ENCODE results near the gene SRD5A3.

Gene SRD5A3

DNA sequence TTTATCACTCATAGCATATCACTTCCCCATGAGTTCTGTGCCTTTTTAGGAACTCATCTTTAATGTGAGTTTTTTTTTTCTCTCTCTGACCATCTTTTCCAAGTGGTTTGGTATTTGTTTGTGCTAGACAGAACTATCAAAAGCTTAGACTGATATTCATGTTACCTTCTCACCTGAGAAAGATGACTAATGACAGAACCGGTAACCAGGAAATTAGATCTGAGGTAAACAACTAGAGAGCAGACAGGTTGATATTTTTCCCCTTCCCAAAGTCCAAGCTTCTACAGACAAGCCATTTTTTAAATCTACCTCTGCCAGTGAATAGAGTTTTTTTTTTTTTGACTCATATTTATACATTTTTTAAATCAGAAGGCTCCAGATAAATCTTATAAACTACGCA, 17.0 kb upstream of the SRD5A3 start:
- Histone ChIP-seq H3K27ac (ENCODE audit: low read depth, low read length) (no peak overlapping the region), H3K9me2 (replicated peaks; ENCODE audit: control insufficient read depth, low read length) (no peaks in the 10 kb centered on the region), H3K9me3 (ENCODE audit: control insufficient read depth, insufficient read depth, low read length) (no peaks in the 10 kb centered on the region), H4K20me1 (ENCODE audit: control insufficient read depth, insufficient read depth, low read depth, low read length) (no peaks in the 10 kb centered on the region), H3K27me3 (ENCODE audit: control insufficient read depth, low read length) (peaks cover 3% of the 10 kb centered on the region; the same call in 1 of the 2 replicates), H3K4me3 (ENCODE audit: low read length) (no peak overlapping the region), H3K4me2 (ENCODE audit: low read length) (no peak overlapping the region), H3K36me3 (ENCODE audit: control insufficient read depth, low read length) (no peaks in the 10 kb centered on the region), H3K79me2 (ENCODE audit: control insufficient read depth, low read length) (no peaks in the 10 kb centered on the region), H3F3A (ENCODE audit: control insufficient read depth, insufficient read depth) (no peaks in the 10 kb centered on the region), H3K4me1 (ENCODE audit: control insufficient read depth, low read length) (peaks cover 6% of the 10 kb centered on the region)
- no peak for TF ChIP-seq CTCF (IDR thresholded peaks at IDR 0.05; ENCODE audit: low read depth, low read length, poor library complexity, severe bottlenecking)
- TF ChIP-seq EZH2phosphoT487 (IDR thresholded peaks at IDR 0.05; ENCODE audit: borderline replicate concordance, low read length): no peak

DNA sequence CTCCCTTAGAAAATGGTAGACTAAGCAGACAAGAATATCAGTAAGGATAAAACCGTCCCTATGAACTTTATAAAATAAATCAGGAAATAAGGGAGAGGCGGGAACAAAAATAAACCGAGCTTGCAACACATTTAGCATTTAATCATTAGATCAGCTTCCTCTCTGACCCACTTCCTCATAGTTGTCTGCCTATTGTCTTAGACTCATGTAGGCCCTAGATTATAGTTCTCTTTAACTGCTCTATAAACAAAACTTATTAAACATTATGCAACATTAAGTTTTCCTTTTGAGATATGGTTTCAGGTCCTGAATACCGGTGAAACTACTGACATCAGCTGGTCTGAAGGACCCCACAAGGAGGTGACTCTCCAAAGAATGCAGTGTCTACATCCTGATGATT, 15.8 kb upstream of the SRD5A3 start:
- Histone ChIP-seq H3K9me2 (replicated peaks; ENCODE audit: control insufficient read depth, low read length) (no peaks in the 10 kb centered on the region), H4K20me1 (ENCODE audit: control insufficient read depth, insufficient read depth, low read depth, low read length) (no peaks in the 10 kb centered on the region), H3K4me1 (ENCODE audit: control insufficient read depth, low read length) (peaks cover 6% of the 10 kb centered on the region), H3K4me2 (ENCODE audit: low read length) (no peak overlapping the region; the same call in 1 of the 2 replicates), H3K36me3 (ENCODE audit: control insufficient read depth, low read length) (no peaks in the 10 kb centered on the region), H3F3A (ENCODE audit: control insufficient read depth, insufficient read depth) (no peaks in the 10 kb centered on the region), H3K9me3 (ENCODE audit: control insufficient read depth, insufficient read depth, low read length) (no peaks in the 10 kb centered on the region), H3K4me3 (ENCODE audit: low read length) (no peak overlapping the region), H3K79me2 (ENCODE audit: control insufficient read depth, low read length) (no peaks in the 10 kb centered on the region), H3K27me3 (ENCODE audit: control insufficient read depth, low read length) (0 out of 2 replicates have a peak, but pooled peaks cover 3% of the 10 kb centered on the region), H3K27ac (ENCODE audit: low read depth, low read length) (no peak overlapping the region)
- no peak for TF ChIP-seq CTCF (IDR thresholded peaks at IDR 0.05; ENCODE audit: low read depth, low read length, poor library complexity, severe bottlenecking)
- TF ChIP-seq EZH2phosphoT487 (IDR thresholded peaks at IDR 0.05; ENCODE audit: borderline replicate concordance, low read length): no peak

DNA sequence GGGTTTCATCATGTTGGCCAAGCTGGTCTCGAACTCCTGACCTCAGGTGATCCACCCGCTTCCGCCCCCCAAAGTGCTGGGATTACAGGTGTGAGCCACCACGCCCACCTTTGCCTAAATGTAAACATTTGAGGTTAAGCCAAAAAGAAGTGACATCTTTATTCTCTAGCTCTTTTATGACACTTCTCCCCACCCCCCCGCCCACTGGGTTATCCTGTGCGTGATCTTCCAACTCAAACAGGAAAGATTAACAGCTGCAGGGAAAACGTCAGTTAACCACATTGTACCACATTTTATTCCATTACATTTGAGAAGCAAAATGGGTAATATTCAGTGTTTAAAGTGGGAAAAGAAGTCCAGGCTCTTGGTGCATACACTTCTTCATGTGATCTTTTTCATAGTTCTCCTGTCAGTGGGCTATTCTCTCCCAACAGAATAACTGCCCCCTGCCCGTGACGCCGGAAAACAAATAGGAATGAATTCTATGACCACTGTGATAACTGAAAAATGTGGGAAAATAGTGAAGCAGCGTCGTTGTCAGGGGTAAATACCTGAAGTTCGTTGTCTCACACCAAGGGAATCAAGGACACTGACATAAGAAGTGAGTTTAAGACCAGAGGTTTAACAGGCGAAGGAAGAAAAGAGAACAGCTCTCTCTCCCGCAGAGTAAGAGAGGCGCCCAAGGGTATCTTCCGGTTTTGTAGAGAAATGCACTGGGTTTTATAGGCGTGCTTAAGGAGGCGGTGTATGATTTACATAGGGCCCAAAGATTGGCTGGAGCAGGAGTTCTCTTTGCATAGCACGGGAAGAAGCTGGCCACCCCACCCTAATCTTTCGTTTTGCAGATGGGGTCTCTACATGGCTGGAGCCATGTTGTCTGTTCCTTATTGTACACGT, 9.7 kb upstream of the SRD5A3 start:
- Histone ChIP-seq H3K27ac (ENCODE audit: low read depth, low read length) (no peak overlapping the region), H3K4me3 (ENCODE audit: low read length) (no peak overlapping the region), H3K9me3 (ENCODE audit: control insufficient read depth, insufficient read depth, low read length) (no peaks in the 10 kb centered on the region), H3K9me2 (replicated peaks; ENCODE audit: control insufficient read depth, low read length) (no peaks in the 10 kb centered on the region), H4K20me1 (ENCODE audit: control insufficient read depth, insufficient read depth, low read depth, low read length) (no peaks in the 10 kb centered on the region), H3F3A (ENCODE audit: control insufficient read depth, insufficient read depth) (no peaks in the 10 kb centered on the region), H3K4me2 (ENCODE audit: low read length) (no peak overlapping the region), H3K36me3 (ENCODE audit: control insufficient read depth, low read length) (no peaks in the 10 kb centered on the region), H3K27me3 (ENCODE audit: control insufficient read depth, low read length) (no peaks in the 10 kb centered on the region), H3K79me2 (ENCODE audit: control insufficient read depth, low read length) (no peaks in the 10 kb centered on the region), H3K4me1 (ENCODE audit: control insufficient read depth, low read length) (no peaks in the 10 kb centered on the region)
- TF ChIP-seq CTCF (IDR thresholded peaks at IDR 0.05; ENCODE audit: low read depth, low read length, poor library complexity, severe bottlenecking): no peak
- TF ChIP-seq EZH2phosphoT487 (IDR thresholded peaks at IDR 0.05; ENCODE audit: borderline replicate concordance, low read length): no peak

All from DOHH2 (cell line).